Upper lobe of left lung (tissue), 4 donors: ENCODE measurements around the gene RGL1.

Experiments used
- CTCF ChIP-seq, 6 experiments: fragments of 450-650 bp in 4 of 6; fragments of 200-600 bp in 2 of 6; sonication (generic) in 2 of 6; IDR thresholded peaks; one replicate each; pipeline ENCODE4 v1.5.1; 2016 to 2019; ENCODE audit warnings: antibody characterized with exemption in 6 of 6
- EP300 ChIP-seq, 4 donors: sonication (generic); formaldehyde crosslinking; IDR thresholded peaks; one replicate each; pipeline ENCODE4 v1.5.1; 2017; ENCODE audit warnings: antibody characterized with exemption in 4 of 4, control low read depth in 2 of 4

- TF ChIP-seq CTCF (IDR thresholded peaks at IDR 0.05) (no peak), EP300 (IDR thresholded peaks at IDR 0.05) (no peak)
Measured at GRCh38 chr1:183961132-183961531, 156.2 kb downstream of the RGL1 start.
